Uterus (tissue), 4 donors: ENCODE measurements around the gene LMX1A. TPM values are rescaled to one million over a fixed set of nuclear protein-coding genes. Genes with fewer than 3 reads are reported as not detected.

ENCODE experiments used
- DNase-seq, 2 donors: peaks; one replicate each; pipeline ENCODE4 v3.0.0-alpha.2; 2019 to 2020
- H3K27ac ChIP-seq, 2 donors: fragments of 200-600 bp; sonication (generic); 1 replicate in 1 of 2; 2 replicates in 1 of 2; pipeline ENCODE4 v1.5.1; 2016 to 2018
- H3K27me3 ChIP-seq, 2 donors: fragments of 200-600 bp; sonication (generic); one replicate each; pipeline ENCODE4 v1.5.1; 2018 to 2019; ENCODE audit warnings: control low read depth in 1 of 2
- H3K36me3 ChIP-seq, 2 donors: fragments of 200-600 bp; sonication (generic); one replicate each; pipeline ENCODE4 v1.5.1; 2019; ENCODE audit warnings: control low read depth in 1 of 2
- H3K4me1 ChIP-seq, 2 donors: fragments of 200-600 bp; sonication (generic); one replicate each; pipeline ENCODE4 v1.5.1; 2018 to 2019; ENCODE audit warnings: control low read depth in 1 of 2
- H3K4me3 ChIP-seq, 2 donors: fragments of 200-600 bp; sonication (generic); 1 replicate in 1 of 2; 2 replicates in 1 of 2; pipeline ENCODE4 v1.5.1; 2018 to 2019; ENCODE audit warnings: mild to moderate bottlenecking in 1 of 2
- H3K9me3 ChIP-seq, 2 donors: fragments of 200-600 bp; sonication (generic); one replicate each; pipeline ENCODE4 v1.5.1; 2019; ENCODE audit warnings: control low read depth in 1 of 2
- CTCF ChIP-seq, 4 experiments: fragments of 200-600 bp in 2 of 4; fragments of 450-650 bp in 2 of 4; sonication (generic) in 2 of 4; IDR thresholded peaks; one replicate each; pipeline ENCODE4 v1.5.1; 2016 to 2019; ENCODE audit warnings: antibody characterized with exemption in 4 of 4, mild to moderate bottlenecking in 2 of 4, moderate library complexity in 1 of 4
- POLR2A ChIP-seq, 2 donors: fragments of 450-650 bp; IDR thresholded peaks; one replicate each; pipeline ENCODE4 v1.6.1; 2016; ENCODE audit warnings: antibody characterized with exemption in 2 of 2, mild to moderate bottlenecking in 1 of 2, moderate library complexity in 1 of 2
- intact Hi-C: fragments of 100-400 bp; cut with DNase I; formaldehyde crosslinking; loops from one replicate; pipeline ENCODE4 v1.15.1; 2023; ENCODE audit warnings: low total_unique reads
- total RNA-seq, 4 donors: library from RNA; depleted of rRNA in 3 of 4; stranded (reverse); fragments of >200 nt in 3 of 4; gene quantifications; one replicate each; pipeline versions ENCODE4 v1.1.0 to v1.2.4, GENCODE V29; 2014 to 2023
- donor health status: DM: yes; HTN: yes; CAD: no.

Gene LMX1A
- total RNA-seq, 4 donors from 2014 or later: 0.41 TPM; not detected in 3

- intact Hi-C loops: no loop called here
- TF ChIP-seq POLR2A (IDR thresholded peaks at IDR 0.05) (no peak), CTCF (IDR thresholded peaks at IDR 0.05) (no peak)
- H3K9me3 ChIP-seq: no peaks in the 10 kb centered on the region
- no peaks in the 10 kb centered on the region for H3K36me3 ChIP-seq
- DNase-seq: no peak
- H3K27me3 ChIP-seq: peaks cover 0 to 3% of the 10 kb centered on the region in 2 donors
- H3K4me3 ChIP-seq: peak overlapping the region; percentile 20 to 28
- peaks cover 0 to 6% of the 10 kb centered on the region in 2 donors for H3K4me1 ChIP-seq
- no peak overlapping the region for H3K27ac ChIP-seq
Observed at GRCh38 chr1:165235155-165235776, 121.2 kb downstream of the LMX1A start.

DNA sequence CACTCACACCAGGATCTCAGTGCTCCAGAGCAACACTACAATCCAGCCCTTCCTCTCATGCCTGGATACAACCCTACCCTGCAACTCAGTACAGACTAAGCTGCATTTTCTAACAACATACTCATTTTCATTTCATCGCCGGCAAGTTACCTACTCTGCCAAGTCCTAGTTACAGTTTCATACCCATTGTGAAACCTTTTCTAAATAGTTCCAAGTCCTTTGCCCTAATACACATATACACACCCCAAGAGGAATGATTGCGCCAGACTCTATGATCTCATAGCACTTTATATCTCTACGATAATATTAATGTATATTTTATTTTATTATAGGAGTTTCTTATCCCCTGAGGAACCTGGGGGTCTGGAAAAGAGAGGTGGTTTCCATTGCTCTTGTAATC is 122.4 kb downstream of the LMX1A start:
- peaks cover 0 to 3% of the 10 kb centered on the region in 2 donors for H3K27me3 ChIP-seq
- no peak for DNase-seq

DNA sequence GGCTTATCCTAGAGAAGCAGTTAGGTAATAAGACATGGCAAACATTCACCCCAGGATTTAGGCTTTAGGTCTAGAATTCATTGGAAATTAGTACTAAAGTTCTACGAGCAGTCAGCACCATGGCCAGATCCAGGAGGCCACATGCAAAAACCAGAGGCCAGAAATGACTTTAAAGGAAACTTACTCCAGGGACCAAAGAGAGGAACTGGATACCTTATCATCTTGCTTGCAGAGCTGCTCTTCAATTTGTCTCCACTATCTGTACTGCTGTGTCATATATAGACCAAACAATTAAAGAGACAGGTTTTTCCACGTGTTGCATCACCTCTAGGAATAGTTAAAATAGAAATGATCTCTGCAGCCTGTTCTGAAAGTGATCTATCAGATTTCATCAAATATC is 127.8 kb downstream of the LMX1A start:
- intact Hi-C loops: no loop called here
- Histone ChIP-seq H3K27ac (no peak overlapping the region), H3K4me3 (no peak overlapping the region), H3K27me3 (peaks cover 0 to 3% of the 10 kb centered on the region in 2 donors), H3K36me3 (no peaks in the 10 kb centered on the region), H3K9me3 (no peaks in the 10 kb centered on the region), H3K4me1 (no peaks in the 10 kb centered on the region)
- TF ChIP-seq POLR2A (IDR thresholded peaks at IDR 0.05): no peak
- TF ChIP-seq CTCF (IDR thresholded peaks at IDR 0.05): no peak
- DNase-seq: no peak

More for the DNA sequence above, 122.4 kb downstream of the LMX1A start:
- H3K27ac ChIP-seq: no peak overlapping the region
- TF ChIP-seq CTCF (IDR thresholded peaks at IDR 0.05): no peak
- no peak for TF ChIP-seq POLR2A (IDR thresholded peaks at IDR 0.05)
- no peaks in the 10 kb centered on the region for H3K36me3 ChIP-seq
- peaks cover 0 to 6% of the 10 kb centered on the region in 2 donors for H3K4me1 ChIP-seq
- H3K9me3 ChIP-seq: no peaks in the 10 kb centered on the region
- no peak overlapping the region for H3K4me3 ChIP-seq
- intact Hi-C loops: no loop called here

- intact Hi-C loops: no loop called here
- Histone ChIP-seq H3K27ac (no peak overlapping the region), H3K36me3 (no peaks in the 10 kb centered on the region), H3K27me3 (peaks cover 0 to 3% of the 10 kb centered on the region in 2 donors), H3K4me1 (no peaks in the 10 kb centered on the region), H3K9me3 (no peaks in the 10 kb centered on the region), H3K4me3 (no peak overlapping the region)
- DNase-seq: no peak
- no peak for TF ChIP-seq POLR2A (IDR thresholded peaks at IDR 0.05)
- no peak for TF ChIP-seq CTCF (IDR thresholded peaks at IDR 0.05)
Observed at GRCh38 chr1:165228111-165228655, 128.3 kb downstream of the LMX1A start.

- H3K9me3 ChIP-seq: no peaks in the 10 kb centered on the region
- no peak for DNase-seq
- TF ChIP-seq POLR2A (IDR thresholded peaks at IDR 0.05): no peak
- TF ChIP-seq CTCF (IDR thresholded peaks at IDR 0.05): no peak
- intact Hi-C loops: no loop called here
- no peak overlapping the region for H3K27ac ChIP-seq
- H3K4me3 ChIP-seq: no peak overlapping the region
- no peaks in the 10 kb centered on the region for H3K36me3 ChIP-seq
- no peaks in the 10 kb centered on the region for H3K4me1 ChIP-seq
- H3K27me3 ChIP-seq: no peaks in the 10 kb centered on the region
Observed at GRCh38 chr1:165226326-165226725, 130.2 kb downstream of the LMX1A start.
